ENCODE data around the gene GNA15. TPM values are rescaled to one million over a fixed set of nuclear protein-coding genes. Genes with fewer than 3 reads are reported as not detected.

The GNA15 gene
- polyA plus RNA-seq, 1 experiment: 0.06 TPM

GRCh38 chr19:3184847-3185460 is 49.1 kb downstream of the GNA15 start:
- TF ChIP-seq CTCF (IDR thresholded peaks at IDR 0.05; ENCODE audit: insufficient read depth, low read depth, low read length): no peak
- no peak for DNase-seq (ENCODE audit: low read depth)
- CTCF ChIA-PET: interaction anchor here (1.2 to 1.5 kb wide), 4 partner anchors 9 to 234 kb away, joined by 3 to 5 read pairs (median 4); no protein-coding TSS in a partner anchor
- Histone ChIP-seq H3K36me3 (ENCODE audit: control insufficient read depth, insufficient read depth, low read length) (peaks cover 3% of the 10 kb centered on the region; the same call in 1 of the 2 replicates), H3K4me3 (ENCODE audit: low read depth, low read length) (peak overlapping the region; percentile 44), H3K27me3 (ENCODE audit: control insufficient read depth, insufficient read depth, low read length) (no peaks in the 10 kb centered on the region)
- POLR2A ChIA-PET: no interaction called here

GRCh38 chr19:3185461-3186159 is 49.8 kb downstream of the GNA15 start, which contains the start of gene NCLN:
Gene NCLN, plus strand, starts transcription at chr19:3185930. Its CDS starts 101 bp downstream, at chr19:3186031.
- Histone ChIP-seq H3K4me3 (ENCODE audit: low read depth, low read length) (peak within 1 kb of the TSS; percentile 72), H3K36me3 (ENCODE audit: control insufficient read depth, insufficient read depth, low read length) (peaks cover 3% of the 10 kb centered on the region; the same call in 1 of the 2 replicates), H3K27me3 (ENCODE audit: control insufficient read depth, insufficient read depth, low read length) (no peaks in the 10 kb centered on the region)
- ChIA-PET POLR2A (no interaction called here), CTCF (interaction anchor here (1.2 to 1.4 kb wide), 4 partner anchors 25 to 235 kb away, joined by 3 to 4 read pairs (median 4); no protein-coding TSS in a partner anchor)
- TF ChIP-seq CTCF (IDR thresholded peaks at IDR 0.05; ENCODE audit: insufficient read depth, low read depth, low read length): no peak
- DNase-seq (ENCODE audit: low read depth): peak; percentile 73

GRCh38 chr19:3186160-3186688 is 50.4 kb downstream of the GNA15 start:
- no peaks in the 10 kb centered on the region for H3K27me3 ChIP-seq (ENCODE audit: control insufficient read depth, insufficient read depth, low read length)
- CTCF ChIA-PET: interaction anchor here (1.2 to 1.4 kb wide), 3 partner anchors 25 to 235 kb away, joined by 3 to 4 read pairs (median 3); no protein-coding TSS in a partner anchor
- DNase-seq (ENCODE audit: low read depth): no peak
- peak overlapping the region; percentile 72 for H3K4me3 ChIP-seq (ENCODE audit: low read depth, low read length)
- peaks cover 3% of the 10 kb centered on the region; the same call in 1 of the 2 replicates for H3K36me3 ChIP-seq (ENCODE audit: control insufficient read depth, insufficient read depth, low read length)
- TF ChIP-seq CTCF (IDR thresholded peaks at IDR 0.05; ENCODE audit: insufficient read depth, low read depth, low read length): no peak
- POLR2A ChIA-PET: no interaction called here

- Histone ChIP-seq H3K36me3 (ENCODE audit: control insufficient read depth, insufficient read depth, low read length) (peaks cover 3% of the 10 kb centered on the region; the same call in 1 of the 2 replicates), H3K4me3 (ENCODE audit: low read depth, low read length) (peak overlapping the region; percentile 72), H3K27me3 (ENCODE audit: control insufficient read depth, insufficient read depth, low read length) (no peaks in the 10 kb centered on the region)
- CTCF ChIA-PET: interaction anchor here (0.9 to 1.4 kb wide), 3 partner anchors 23 to 58 kb away, joined by 3 to 4 read pairs (median 3); no protein-coding TSS in a partner anchor
- POLR2A ChIA-PET: no interaction called here
- TF ChIP-seq CTCF (IDR thresholded peaks at IDR 0.05; ENCODE audit: insufficient read depth, low read depth, low read length): no peak
- no peak for DNase-seq (ENCODE audit: low read depth)
Measured at GRCh38 chr19:3186891-3187661, 51.2 kb downstream of the GNA15 start.

All from BJ (cell line).